Fibroblast of skin of scalp (primary cell): Measurements from ENCODE around the gene MINK1.
A peak's percentile ranks its signal among the peaks of the same experiment; 100 is the strongest.

ENCODE experiments used
- DNase-seq: peaks from one replicate; pipeline ENCODE4 v3.0.0-alpha.2; 2013

Gene MINK1

DNA sequence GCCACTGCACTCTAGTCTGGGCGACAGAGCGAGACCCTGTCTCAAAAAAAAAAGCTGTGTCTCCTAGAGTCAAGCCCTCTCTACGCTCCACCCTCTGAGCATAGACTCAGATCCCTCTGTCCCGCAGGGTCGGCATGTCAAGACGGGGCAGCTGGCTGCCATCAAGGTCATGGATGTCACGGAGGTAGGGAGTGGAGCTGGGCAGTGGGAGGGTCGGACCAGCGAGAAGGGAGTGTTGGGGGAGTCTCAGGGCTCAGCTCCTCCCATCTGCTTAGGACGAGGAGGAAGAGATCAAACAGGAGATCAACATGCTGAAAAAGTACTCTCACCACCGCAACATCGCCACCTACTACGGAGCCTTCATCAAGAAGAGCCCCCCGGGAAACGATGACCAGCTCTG is 47.7 kb downstream of the MINK1 start:
- DNase-seq = no peak

DNA sequence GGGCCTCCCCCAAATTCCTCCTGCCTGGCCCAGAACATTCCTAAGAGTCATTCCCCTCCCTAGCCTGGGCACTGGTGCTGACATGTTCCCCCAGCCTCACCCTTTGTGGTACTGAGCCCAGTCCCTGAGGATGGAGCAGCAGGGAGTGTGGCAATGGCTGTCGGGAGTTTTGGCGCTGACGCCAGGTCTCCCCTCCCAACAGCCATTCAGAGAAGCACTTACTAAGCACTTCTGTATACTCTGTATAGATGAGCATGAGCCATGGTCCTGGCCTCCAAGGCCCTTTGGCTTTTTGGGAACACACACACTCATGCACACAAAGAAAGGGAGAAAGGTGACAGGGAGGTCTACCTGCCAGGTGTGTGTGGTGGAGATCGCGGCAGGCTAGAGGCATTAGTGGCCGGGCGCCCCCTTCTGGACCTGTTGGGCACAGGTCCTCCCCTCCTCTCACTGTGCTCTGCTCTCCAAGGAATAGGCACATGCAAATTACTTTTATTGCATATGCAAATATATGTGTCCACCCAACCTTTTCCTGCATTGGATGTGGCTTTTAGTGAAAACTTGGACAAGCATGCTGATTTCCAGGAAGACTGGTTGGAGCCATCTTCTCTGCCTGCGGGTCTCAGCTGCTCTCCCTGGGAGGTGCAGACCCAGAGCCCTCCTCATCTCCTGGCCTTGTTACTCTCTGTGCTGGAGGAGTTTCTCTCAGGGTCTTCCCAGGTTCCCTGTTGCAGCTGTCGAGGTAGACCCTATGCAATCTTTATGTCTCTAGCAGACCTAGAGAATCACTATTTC is 48.8 kb downstream of the MINK1 start:
- peak; percentile 17 for DNase-seq

DNA sequence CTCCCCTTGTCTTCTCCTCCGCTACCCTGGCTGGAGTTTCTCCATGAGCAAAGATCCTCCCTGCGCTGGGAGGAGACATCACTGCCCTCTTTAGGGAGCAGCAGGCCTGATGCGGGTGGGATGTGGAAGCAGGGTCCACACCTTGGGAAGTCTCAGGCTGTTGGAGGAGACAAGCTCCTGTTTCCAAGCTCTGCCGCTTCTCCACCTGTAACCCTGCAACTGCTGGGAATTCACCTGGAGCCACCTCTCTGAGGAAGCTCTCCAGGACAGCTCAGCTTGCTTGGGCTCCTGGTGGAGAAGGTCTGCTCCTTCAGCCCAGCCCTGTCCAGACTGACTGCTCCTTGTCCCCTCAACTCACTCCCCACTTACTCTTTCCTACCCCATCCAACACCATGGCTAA is 51.3 kb downstream of the MINK1 start:
- DNase-seq = no peak

DNA sequence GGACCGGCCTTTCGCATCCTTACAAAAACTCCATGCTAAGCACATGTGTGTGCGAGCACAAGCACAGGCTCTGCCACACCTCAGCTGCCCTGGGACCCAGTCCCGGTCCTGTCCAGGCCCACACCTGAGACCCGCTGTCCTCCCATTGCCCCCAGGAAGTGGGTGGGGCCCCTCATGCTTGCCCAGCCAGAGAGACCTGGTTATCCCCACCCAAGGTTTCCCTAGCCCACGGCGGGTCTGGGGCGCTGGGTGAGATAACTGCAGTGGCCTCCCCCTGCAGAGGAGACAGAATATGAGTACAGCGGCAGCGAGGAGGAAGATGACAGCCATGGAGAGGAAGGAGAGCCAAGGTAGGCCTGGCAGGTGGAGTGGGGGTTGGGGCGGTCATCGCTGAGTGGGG is 53.7 kb downstream of the MINK1 start:
- DNase-seq = no peak

DNA sequence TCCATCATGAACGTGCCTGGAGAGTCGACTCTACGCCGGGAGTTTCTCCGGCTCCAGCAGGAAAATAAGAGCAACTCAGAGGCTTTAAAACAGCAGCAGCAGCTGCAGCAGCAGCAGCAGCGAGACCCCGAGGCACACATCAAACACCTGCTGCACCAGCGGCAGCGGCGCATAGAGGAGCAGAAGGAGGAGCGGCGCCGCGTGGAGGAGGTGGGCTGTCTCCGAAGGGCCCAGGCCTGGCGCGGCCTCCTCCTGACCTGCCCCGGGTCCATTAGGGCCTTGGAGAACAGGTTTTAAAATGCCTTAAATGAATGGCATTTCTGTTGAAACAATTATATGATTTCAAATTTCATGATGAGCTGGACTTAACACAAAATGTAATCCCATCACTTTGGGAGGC is 54.4 kb downstream of the MINK1 start:
- no peak for DNase-seq

DNA sequence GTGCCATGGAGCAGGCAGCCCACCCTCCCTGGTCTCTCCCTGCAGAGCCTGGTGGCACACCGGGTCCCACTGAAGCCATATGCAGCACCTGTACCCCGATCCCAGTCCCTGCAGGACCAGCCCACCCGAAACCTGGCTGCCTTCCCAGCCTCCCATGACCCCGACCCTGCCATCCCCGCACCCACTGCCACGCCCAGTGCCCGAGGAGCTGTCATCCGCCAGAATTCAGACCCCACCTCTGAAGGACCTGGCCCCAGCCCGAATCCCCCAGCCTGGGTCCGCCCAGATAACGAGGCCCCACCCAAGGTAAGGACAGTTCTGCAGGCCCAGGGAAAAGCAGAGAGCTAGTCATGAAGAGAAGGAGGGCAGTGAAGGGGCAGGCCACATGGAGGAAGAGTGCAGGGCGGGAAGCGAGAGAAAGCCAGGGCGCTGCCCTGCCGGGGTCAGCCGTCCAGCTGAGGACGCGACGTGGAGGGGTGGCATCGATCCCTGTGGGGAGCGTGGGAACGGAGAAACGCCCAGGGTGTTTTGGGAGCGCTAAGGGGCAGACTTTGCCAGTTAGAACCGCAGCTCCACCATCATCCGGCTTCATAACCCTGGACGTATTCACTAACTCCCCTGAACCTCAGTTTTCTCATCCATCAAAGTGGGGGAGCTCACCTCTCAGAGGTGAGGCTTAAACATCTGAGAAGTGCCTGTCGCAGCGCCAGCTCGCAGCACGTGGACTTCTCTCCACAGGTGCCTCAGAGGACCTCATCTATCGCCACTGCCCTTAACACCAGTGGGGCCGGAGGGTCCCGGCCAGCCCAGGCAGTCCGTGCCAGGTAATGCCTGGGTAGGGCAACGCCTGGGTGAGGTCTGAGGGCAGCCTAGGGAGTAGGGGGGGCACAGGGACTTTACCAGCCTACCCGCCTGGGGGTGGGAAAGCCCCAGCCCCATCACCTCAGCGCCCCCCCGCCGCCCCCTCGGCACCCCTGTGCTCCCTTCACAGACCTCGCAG is 58.6 kb downstream of the MINK1 start:
- no peak for DNase-seq

DNA sequence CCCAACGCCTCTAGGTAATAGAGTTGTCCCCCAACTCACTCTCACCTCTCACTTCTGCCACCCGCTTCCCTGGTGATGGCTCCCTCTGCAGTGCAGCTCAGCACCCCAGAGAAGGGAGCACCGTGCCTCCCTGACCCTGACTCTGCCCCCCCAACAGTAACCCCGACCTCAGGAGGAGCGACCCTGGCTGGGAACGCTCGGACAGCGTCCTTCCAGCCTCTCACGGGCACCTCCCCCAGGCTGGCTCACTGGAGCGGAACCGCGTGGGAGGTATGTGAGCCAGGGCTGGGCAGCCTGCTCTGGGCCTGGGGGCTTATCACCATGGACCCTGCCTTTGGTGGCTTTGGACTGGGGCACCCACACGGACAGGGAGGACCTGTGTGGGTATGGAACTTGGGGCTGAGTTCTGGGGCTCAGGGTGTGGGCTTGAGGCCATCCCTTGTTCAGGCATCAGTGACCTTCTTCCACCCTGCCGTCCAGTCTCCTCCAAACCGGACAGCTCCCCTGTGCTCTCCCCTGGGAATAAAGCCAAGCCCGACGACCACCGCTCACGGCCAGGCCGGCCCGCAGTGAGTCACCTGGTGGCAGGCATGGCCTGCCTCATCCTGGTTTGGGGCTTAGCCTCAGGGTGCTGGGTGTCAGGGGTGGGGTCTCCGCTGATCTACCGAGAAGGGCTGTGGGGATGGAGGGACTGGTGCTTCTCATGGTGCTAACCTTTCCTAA is 59.5 kb downstream of the MINK1 start:
- no peak for DNase-seq

DNA sequence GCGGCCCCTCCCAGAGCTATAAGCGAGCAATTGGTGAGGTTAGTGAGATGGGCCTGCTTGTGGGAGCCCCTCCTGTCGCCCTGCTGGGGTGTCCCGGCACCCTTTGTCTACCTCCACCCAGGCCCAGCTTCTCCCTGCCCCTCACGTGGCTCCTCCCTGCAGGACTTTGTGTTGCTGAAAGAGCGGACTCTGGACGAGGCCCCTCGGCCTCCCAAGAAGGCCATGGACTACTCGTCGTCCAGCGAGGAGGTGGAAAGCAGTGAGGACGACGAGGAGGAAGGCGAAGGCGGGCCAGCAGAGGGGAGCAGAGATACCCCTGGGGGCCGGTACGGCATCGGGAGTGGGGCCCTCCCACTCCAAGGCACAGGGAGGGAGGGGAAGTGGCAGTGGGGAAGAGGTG is 60.1 kb downstream of the MINK1 start:
- no peak for DNase-seq

DNA sequence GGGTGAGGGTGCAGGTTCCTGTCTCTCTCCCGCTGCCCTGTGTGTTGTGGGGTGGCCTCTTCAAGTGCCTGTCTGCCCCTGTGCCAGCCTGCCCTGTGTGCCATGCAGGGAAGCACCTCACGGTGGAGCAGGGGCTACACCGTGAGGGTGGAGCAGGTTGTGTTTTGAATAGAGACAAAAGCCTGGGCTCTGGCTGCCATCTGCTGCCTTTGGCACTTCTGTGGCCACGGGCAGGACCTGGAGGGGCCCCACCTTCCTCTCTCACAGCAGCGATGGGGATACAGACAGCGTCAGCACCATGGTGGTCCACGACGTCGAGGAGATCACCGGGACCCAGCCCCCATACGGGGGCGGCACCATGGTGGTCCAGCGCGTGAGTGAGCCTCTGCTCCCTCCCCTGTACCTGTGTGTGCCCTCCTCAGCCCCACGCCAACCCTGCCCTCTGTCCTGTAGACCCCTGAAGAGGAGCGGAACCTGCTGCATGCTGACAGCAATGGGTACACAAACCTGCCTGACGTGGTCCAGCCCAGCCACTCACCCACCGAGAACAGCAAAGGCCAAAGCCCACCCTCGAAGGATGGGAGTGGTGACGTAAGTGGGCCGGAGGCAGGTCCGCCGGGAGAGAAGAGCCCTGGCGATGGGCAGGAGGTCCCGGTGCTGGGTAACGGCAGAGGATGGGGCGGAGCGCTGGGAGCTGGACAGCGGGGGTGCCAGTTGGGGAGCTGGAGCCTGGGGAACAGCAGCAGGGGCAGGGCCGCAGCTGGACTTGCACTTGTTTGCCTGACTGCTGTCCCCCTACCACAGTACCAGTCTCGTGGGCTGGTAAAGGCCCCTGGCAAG is 60.8 kb downstream of the MINK1 start:
- no peak for DNase-seq

DNA sequence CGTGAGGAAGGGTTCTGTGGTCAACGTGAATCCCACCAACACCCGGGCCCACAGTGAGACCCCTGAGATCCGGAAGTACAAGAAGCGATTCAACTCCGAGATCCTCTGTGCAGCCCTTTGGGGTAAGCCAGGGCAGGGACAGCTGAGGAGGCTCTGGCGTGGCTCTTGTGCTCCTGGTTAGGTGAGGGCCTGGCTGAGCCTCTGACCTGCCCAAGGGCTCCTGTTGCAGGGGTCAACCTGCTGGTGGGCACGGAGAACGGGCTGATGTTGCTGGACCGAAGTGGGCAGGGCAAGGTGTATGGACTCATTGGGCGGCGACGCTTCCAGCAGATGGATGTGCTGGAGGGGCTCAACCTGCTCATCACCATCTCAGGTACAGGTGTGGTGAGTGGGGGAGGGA is 62.0 kb downstream of the MINK1 start:
- no peak for DNase-seq

DNA sequence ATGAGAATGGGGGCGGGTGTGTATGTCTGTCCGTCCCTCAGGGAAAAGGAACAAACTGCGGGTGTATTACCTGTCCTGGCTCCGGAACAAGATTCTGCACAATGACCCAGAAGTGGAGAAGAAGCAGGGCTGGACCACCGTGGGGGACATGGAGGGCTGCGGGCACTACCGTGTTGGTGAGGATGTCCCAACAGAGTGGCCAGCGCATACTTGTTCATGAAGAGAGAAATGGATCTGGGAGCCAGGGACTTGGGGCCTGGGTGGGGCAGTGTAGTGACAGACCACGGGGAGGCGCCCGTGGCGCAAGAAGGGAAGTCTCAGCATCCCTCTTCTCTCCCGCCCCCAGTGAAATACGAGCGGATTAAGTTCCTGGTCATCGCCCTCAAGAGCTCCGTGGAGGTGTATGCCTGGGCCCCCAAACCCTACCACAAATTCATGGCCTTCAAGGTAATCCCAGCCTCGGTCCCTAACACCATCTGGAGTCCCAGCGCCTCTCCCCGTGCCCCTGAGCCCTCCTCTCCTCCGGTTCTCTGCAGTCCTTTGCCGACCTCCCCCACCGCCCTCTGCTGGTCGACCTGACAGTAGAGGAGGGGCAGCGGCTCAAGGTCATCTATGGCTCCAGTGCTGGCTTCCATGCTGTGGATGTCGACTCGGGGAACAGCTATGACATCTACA is 62.7 kb downstream of the MINK1 start:
- DNase-seq = no peak

DNA sequence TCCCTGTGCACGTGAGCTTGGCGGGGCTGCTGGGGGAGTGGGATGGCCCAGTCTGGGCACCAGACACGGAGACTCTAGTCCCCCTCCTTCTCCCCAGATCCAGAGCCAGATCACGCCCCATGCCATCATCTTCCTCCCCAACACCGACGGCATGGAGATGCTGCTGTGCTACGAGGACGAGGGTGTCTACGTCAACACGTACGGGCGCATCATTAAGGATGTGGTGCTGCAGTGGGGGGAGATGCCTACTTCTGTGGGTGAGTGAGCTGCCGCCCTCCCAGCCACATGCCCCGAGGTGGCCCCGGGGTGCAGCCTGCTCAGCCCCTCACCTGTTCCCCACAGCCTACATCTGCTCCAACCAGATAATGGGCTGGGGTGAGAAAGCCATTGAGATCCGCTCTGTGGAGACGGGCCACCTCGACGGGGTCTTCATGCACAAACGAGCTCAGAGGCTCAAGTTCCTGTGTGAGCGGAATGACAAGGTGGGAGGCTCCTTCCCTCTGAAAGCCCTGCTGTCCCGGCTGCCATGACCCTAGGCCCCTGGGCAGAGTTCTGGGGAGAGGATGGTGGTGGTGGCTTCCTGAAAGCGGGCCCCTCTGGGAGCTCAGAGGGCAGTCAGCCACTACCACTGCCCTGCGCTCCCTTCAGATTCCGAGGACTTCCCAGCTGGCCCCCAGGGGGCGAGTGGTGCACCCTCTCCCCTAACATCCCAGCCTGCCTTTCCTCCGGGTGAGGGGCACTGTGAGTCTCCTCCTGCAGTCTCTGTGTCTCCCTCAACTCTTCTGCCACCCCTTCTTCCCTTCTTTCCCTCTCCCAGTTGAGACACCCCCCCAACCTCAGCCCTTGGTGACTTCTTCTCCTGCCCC is 63.4 kb downstream of the MINK1 start:
- no peak for DNase-seq

DNA sequence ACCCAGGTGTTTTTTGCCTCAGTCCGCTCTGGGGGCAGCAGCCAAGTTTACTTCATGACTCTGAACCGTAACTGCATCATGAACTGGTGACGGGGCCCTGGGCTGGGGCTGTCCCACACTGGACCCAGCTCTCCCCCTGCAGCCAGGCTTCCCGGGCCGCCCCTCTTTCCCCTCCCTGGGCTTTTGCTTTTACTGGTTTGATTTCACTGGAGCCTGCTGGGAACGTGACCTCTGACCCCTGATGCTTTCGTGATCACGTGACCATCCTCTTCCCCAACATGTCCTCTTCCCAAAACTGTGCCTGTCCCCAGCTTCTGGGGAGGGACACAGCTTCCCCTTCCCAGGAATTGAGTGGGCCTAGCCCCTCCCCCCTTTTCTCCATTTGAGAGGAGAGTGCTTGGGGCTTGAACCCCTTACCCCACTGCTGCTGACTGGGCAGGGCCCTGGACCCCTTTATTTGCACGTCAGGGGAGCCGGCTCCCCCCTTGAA is 64.1 kb downstream of the MINK1 start:
- no peak for DNase-seq

DNA sequence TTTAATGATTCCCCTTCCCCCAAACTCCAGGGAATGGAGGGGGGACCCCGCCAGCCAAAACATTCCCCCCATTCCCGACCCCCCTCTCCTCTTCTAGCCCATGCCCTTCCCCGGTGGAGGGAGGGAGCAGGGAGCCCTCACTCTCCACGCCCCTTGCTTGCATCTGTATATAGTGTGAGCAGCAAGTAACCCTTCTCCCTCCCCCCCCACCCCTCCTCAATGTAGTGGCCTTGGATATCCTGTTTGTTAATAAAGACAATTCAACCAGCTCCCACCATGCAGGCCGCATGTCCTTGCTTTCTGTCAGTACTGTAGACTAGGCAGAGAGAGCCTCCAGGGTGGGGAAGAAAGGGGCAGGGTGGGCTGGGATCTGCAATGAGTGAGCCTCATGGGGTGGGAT is 64.6 kb downstream of the MINK1 start:
- DNase-seq = no peak

DNA sequence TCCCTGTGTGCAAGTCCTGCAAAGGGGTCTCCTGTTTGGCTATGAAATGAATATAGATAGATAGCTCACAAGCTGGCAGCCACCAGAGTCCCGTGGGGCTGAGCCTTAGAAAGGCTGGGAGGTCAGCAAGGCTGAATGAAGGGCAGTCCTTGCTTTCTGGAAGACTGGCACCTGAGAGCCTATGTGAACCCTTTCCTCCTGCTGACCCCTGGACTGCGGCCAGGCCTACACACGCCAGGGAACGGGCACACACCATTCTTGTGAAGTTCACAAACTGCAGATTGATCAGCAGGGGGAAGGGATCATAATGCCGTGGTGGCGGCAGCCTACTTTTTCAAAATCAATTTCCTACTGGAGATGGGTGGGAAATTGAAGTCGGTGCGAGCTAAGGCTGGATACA is 65.2 kb downstream of the MINK1 start:
- no peak for DNase-seq

DNA sequence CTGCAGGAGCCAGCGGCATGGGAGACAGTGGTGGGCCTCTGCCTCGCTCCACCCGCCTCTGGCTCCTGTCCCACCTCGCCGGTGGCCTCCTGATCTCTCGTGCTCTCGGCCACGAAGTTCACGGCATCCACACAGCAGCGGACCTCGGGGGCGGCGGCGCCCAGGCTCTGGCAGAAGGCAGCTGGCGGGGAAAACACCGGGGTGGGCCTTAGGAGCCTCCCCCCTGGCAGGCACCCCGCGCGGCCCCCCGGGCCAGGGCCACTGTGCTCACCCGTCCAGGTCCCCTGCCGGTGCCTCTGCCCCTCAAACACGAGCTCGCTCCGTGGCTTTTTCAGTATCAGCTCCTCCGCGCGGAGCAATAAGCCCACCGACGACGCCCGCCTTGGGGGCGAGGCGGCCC is 65.8 kb downstream of the MINK1 start:
- DNase-seq = no peak

DNA sequence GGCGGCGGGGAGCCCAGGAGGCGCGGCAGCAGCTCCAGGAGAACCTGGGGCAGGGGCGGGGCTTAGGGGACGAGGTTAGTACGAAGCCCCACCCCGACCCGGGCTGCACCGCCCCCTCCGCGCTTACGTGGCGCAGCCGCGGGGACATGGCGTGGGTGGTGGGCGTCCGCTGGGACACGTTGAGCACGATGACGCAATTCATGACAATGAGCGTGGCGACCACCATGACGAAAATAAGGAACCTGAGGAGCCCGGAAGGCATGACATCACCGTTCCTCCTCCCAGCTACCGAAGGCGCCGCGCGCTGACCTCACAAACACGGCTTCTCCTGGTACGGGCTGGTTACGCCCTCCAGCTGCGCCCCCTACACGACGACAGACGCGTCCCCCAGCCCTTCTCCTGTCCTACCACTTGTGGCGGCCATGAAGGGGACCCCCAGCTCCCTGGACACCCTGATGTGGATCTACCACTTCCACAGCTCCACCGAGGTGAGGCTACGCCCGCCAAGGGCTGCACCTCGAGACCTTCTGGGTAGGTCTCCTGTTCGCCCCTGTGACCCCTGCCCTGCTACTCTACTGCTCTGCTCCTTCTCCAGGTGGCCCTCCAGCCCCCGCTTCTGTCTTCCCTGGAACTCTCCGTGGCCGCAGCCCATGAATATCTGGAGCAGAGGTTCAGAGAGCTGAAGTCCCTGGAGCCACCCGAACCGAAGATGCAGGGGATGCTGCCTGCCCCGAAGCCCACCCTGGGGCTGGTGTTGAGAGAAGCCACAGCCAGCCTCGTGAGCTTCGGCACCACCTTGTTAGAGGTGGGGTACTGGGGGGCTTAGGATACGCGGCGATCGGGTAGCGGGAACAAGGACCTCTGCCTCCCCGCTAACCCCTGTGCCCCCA is 66.4 kb downstream of the MINK1 start, which contains the start of gene C17orf107:
Gene C17orf107, plus strand, starts transcription at position 196 of the 890 bp plus-strand sequence. Its CDS starts 227 bp downstream, at position 423.
- DNase-seq = peak; percentile 72

DNA sequence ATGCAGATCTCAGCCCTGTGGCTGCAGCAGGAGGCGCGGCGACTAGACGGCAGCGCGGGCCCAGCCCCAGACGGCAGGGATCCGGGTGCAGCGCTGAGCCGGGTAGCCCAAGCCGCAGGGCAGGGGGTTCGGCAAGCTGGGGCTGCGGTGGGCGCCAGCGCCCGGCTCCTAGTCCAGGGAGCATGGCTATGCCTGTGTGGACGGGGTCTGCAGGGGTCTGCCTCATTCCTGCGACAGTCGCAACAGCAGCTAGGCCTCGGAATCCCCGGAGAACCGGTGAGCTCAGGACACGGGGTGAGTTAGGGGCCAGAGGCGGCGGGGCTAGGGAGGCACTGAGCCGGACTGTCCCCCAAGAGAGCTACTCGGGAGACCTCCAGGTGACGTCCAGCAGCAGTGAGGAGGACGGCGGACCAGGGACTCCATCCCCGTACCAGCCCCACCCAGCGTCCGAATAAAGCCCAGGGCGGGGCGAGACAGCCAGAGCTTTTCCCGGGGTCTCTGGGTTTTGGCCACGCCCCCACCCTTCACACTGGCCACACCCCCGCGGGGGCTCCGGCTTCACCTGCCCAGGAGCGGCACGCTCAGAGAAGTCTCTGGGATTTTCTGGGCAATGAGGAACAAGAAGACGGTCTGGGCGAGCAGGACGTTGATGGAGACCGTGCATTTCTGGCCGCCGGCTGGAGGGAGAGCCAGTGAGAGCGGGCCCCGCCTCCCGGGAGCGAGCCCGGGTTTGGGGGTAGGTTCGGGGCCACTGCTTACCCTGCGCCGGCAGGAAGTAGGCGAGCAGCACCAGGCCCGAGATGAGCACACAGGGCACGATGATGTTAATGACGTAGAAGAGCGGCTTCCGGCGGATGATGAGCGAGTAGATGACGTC is 67.3 kb downstream of the MINK1 start:
- DNase-seq = peak; percentile 24
